ENCODE data around the gene PAIP2.
"Not testable (repeated sequence)": the region's sequence is repeated elsewhere in the genome, so short reads cannot be mapped to it uniquely, and the experiment has no call there.

PAIP2 gene

DNA sequence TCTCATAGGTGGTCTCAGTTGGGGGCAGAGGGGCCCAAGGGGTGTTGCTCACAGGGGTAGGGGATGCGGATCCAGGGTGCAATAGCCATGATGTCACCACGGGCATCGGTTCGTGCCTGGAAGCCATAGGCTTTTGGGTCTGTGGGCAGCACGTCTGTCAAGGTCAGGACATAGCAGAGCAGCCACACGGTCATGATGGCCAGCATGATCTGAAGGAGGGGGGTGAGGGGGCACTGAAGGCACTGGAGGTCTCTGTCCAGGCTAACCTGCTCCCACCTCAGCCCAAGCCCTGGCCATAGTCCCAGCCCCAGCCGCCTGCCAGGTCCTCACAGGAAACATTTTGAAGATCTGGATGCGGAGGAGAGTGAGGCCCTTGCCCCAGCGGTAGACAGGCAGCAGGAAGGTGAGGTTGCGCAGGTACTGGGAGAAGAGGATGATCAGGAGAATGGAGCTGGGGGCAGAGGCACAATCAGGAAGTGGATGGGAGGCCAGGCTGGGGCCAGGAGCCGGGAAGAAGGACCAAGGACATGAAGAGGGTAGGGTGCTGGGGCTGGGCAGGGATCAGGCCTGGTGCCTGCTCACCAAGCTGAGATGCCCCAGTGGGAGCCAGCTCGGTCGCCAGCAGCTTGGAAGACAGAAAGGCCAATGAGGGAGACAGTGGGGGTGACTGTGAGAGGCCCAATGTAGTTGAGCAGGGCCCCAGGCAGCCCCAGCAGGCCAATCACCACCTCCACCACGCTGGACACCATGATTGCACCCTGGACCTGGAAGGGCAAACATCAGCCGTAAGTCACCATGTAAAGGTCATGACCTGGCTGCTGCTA, 38.2 kb downstream of the PAIP2 start:
- DNase-seq = no peak

DNA sequence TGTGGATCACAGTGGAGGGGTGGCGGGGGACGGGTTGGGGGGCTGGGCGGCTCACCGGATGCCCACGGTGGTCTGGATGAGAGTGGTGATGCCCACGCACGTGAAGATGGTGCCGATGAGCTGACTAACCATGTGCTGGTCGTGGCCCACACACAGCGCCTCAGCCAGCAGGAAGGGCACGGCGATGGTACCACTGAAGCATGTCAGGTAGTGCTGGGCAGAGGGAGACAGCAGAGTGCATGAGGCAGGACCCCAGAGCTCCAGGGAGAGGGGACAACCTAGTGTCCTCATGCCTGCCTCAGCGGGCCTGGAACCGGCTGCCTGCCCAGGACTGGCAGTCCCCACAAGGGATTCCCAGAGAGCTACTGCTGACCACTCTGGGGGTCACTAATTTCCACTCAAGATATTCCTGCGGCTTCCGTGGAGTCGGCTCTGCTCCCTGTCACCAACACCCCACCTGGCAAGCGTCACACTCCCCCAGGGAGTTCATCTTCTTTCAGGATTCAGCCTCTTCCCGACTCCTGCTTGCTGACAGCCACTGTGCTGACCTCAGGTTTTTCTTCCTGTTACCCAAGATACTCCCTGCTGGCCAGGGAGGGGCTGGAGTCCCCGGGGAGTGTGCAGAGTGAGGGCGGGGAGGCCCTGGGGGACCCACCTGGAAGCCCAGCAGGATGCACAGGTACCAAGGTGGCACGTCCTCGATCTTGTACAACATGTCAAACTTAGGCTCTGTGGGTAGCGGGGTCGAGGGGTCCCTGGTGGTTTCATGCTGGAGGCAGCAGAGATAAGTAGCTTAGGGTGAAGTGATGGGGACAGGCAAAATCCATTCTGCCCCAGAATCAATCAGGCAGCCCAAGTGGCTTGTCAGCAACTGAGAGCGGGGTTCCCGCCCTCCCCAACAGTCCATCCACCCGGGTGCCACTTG, 40.4 kb downstream of the PAIP2 start:
- no peak for DNase-seq

DNA sequence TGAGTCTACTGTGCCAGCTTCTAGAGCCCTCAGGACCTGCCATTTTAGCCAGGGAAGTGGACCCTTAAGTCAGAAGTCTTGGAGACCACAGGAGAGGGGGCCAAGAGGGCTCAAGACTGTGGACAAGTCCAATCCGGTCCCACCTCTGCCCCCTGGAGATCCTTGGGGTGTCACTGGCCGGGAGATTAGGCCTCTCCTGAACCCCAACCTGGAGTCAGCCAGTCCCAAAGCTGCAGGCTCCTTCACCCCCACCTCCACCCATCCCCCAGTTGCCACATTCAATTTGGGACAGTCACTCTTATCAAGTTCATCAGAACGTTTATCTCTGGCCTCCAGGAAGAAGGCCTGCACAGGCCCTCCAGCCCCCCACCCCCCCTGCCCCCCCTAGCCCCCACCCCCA, 41.2 kb downstream of the PAIP2 start:
- DNase-seq = no peak

DNA sequence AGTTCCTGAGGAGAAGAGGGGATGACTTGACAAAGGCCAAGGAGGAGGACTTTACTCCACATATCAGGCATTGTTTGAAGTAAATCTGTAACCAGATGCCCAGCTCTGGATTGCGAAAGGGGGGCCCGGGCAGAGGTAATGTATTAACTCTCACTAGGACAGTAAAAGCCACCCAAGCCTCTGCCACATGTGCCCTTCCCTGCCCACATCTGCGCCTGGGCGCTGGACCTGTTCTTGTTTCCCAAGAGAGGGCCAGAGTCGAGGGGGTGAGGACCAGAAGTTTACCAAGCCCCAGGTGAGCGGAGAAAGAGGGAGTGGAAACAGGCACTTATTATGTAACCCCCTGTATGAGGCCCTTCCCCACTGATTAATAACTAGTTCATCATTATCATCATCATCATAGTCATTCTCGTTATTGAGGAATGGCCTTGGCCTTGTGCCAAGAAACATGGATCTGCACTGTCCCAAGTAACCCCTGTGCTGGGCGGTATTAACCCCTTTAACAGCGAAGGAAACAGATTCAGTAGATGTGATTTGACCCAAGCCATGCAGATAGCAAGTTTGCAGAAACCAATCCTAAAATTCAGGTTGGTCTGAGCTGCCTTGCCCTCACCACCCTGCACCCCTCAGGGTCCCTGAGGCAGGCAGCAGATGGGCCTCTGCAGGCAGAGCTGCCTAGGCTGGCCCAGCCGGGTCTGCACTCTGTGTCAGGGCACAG, 41.8 kb downstream of the PAIP2 start, which contains the start of gene SLC23A1:
SLC23A1 (minus strand) TSS at position 23 of the 718 bp plus-strand sequence. CDS start 44 bp downstream, outside the sequence.
- no peak for DNase-seq

DNA sequence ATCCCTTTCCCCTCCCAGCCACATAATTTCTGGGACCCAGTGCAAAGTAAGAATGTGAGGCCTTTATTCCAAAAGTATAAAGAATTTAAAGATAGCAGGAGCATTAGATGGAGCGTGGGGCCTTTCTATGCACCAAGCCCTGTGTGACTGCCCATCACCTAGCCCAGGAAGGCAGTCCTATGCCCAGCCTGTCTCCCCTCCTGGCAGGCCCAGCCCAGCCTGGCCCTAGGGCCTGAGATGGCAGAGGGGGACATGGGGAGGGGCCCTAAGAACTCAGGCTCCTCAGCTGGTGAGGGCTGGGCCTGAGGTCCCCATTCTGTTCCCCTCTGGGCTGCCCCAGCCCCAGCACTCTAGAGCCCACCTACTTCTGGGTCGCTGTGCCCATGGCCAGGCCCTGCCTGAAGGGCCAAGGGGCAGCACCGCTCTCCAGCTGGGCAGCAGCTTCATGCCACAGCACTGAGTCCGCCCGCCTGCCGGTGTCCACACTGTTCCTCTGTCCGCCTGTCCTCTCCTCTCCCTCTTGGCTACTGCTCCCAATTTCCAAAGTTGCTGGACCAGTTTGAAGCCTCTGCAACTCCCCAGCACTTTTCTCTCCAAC, 42.4 kb downstream of the PAIP2 start:
- no peak for DNase-seq

DNA sequence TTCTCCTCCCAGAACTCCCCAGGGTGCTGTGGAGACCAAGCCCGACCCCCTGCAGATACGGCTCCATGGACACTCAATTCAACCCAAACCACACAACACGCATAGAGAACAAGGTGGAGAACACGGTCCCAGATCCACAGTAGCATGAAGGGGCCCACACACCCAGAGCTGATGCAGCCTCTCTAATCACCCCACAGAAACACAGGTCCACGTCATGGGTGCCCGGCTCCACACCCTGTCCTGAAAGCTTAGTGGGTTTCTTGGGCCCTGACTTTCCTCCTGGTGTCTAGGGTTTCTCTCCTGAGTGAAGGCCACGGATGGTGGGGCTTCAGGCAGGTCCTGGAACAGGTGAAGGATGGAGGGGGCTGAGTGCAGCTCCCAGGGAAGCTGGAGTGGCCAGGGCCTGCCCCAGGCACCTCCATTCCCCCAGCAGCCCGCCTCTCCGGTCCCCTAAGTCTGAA, 43.0 kb downstream of the PAIP2 start:
- DNase-seq = no peak

DNA sequence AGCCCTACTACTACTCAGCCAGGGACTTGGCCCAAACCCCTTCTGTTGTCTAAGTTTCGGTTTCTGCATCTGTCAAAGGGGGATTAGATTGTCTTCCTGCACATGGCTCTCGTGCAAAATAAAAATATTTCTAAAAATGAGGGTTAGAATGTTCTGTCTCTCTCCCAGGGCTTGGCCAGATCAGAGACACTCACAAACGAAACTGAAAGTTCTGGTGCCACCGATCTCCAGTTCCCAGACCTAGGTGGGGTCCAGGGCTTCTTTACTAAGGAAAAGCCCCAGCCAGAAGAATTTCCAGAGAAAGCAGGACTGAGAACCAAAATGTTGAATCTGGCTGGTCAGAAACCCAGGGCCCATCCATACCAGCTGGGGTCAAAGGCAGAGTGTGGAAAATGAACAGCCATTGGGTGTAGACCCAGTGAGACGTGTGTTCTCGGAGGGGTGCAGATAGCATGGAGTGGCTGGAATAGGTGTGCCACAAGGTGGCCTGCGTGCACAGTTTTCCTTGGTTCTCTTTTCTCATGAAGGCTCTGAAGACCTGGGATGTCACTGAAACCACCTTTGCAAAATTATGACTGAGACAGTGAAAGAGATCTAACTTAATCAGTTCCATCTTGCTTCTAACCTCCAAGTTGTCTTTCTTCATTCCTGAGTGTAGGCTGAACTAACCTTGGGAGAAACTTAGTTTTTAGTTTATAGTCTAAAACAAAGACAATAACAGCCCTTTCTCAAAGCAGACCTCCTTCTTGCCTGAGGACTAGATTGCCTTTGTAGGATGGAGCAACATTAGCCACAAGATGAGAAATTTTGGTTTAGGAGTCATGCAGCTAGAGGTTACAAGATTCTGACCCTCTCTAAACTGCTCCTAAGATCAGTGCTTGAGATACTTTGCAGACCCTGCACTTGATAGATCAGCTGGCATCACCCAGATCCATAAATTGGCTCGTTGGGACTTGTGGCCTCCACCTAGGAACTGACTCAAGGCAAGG, 43.7 kb downstream of the PAIP2 start:
- no peak for DNase-seq

DNA sequence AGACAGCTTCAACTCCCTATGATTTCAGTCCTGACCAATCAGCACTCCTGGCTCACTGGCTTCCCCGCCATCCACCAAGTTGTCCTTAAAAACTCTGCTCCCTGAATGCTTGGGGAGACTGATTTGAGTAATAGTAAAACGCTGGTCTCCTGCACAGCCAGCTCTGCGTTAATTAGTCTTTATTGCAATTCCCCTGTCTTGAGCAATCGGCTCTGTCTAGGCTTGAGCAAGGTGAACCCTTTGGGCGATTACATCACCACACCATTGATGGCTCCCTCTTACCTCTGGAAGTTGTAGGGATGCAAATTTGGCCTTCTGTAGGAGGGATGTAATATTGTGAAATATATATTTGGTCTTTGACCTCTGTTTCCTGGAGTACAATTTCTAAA, 44.4 kb downstream of the PAIP2 start:
- no peak for DNase-seq

DNA sequence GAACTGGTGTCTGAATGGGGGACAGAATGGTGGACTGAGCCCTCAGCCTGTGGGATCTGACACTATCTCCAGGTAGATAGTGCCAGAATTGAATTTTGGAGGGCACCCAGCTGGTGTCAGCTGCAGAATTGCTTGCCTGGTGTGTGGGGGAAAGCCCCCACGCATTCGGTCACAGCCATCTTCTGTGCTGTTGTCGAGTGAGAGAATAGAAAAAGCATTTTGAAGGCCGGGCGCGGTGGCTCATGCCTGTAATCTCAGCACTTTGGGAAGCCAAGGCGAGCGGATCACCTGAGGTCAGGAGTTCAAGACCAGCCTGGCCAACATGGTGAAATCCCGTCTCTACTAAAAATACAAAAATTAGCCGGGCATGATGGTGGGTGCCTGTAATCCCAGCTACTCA, 45.3 kb downstream of the PAIP2 start:
- DNase-seq = not testable (repeated sequence)

DNA sequence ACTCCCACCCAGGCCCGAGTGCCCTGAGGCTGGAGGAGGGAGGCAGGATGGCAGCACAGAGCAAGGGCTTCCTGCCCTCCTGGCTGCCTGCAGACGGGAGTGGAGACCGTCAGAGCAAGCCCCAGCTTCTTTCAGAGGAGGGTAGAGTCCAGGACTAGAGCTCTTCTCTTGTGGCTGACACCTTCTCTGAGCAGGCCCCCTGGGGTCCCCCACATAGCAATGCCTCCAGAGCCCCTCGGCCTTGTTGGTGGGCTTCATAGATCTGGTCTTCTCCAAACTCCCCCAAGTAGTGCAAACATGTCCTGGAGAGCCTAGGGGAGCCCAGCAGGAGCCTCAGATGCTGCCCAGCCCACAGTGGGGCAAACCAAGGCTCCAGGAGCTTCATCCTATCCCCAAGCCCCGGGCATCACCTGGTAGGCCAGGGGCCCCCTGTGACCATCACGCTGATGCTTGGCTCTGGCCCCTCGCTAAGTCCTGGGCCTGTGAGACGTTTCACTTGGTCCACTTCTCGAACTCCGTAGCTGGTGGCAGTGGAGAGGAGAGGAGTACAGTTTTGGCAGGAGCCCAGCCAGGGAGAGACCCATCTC, 46.0 kb downstream of the PAIP2 start:
- DNase-seq = no peak

DNA sequence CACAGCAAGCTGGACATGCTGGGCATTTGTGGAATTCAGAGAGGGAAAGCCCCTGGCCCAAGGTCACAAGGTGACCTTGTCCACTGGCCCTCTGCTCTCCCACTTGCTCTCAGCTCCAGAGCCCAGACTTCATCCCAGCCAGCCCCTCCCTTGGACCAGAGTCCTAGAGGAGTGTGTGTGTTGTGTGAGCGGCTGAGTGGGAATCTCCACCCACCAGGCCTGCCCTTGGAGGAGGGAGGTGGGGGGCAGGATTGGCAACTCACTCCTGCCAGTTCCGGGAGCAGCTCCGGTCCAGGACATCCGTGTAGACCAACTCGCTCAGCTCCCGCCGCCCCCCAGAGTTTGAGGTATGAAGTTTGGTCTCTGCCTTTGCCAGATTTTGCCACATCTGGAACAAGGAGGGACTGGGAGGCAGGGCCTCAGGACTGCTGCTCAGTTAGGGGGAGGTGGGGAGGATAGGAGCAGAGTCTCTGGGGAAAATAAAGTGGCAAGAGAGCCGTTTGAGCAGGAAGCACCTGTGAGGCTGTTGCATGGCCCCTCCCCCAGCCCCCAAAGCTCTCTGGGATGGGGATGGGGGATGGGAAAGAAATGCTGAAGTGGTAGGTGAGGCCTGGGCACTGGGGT, 46.7 kb downstream of the PAIP2 start:
- no peak for DNase-seq

DNA sequence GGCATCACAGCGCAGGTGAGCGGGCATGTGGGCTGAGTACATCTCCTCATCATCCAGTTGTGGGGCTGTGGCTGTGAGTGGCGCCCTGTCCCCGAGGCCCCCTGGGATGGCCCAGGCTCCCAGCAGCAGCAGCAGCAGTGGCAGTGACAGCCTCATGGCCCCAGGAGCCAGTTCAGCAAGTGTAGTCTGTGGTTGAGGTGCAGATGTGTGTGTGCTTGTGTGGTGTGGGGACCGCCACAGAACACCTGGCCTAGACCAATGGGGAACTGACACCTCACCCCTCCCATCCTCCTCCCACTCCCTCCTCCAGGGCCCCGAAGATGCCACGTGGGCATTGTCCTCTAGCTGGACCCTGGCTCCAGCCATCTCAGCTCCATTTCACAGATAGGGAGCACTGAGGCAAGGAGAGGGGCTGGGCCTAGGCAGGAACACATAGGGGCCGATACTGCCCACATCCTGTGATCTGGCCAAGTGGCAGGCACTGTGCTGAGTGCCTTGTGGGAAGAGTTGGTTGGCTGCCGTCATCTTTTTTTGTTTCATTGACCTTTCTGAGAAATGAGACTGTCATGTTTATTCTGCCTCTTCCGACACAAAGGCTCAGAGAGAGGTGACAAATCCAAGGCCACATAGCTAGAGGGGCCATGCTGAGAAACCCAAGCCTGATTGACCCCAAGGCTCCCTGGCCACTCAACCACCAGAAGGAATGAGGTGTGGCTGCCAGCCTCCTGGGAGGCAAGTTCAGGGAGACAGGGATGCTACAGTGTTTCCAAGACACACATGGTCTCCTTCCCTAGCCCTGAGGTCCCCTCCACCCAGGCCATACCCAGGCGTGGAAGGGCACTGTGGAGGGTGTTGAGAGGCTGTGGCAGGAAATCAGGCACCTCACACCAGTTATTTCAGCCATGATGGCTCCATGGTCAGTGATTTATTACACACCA, 48.3 kb downstream of the PAIP2 start, which contains the start of gene MZB1:
MZB1 (minus strand) TSS at position 213 of the 938 bp plus-strand sequence; CDS start at position 156, 57 bp downstream.
- peak; percentile 89 for DNase-seq

DNA sequence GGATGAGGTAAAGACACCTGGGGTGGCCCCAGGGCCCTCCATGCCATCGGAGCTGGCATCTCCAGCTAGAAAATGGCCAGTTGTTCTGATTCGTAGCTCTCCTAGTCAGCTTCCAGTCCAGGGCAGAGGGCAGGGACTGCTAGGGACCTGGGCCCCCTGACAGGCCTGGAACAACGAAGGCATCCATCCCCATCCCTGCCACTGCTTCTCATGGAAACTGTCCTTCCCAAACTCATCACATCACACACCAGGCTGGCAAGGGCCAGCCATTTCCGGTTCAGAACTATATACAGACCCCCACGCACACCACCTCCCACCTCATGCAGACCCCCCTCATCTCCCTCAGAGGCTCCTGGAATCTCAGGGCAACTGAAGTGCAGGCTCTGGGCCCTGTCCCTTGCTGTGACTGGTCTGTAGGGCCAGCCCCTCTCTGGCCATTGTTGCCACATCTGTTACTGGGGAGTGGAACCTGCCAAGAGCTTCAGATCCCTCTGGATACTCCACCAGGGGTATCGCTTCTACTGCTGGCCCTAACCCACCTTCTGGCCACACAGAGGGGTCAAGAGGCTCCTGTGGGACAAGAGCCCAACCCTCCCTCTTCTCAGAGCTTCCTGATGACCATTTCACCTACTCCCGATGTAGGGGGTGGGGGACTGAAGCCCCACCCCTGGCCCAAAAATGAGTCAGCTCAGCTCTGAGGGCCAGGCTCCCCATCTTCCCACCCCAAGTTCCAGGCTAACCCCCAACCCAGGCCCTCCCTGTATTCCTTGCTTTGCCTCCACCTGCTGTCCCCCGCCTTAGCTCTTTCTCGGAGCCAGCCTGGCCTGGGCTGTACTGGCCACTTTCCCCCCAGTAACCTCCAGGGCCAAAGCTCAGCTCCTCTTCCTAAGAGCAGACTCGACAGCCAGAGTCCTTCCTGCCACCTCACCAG, 49.2 kb downstream of the PAIP2 start:
- no peak for DNase-seq

DNA sequence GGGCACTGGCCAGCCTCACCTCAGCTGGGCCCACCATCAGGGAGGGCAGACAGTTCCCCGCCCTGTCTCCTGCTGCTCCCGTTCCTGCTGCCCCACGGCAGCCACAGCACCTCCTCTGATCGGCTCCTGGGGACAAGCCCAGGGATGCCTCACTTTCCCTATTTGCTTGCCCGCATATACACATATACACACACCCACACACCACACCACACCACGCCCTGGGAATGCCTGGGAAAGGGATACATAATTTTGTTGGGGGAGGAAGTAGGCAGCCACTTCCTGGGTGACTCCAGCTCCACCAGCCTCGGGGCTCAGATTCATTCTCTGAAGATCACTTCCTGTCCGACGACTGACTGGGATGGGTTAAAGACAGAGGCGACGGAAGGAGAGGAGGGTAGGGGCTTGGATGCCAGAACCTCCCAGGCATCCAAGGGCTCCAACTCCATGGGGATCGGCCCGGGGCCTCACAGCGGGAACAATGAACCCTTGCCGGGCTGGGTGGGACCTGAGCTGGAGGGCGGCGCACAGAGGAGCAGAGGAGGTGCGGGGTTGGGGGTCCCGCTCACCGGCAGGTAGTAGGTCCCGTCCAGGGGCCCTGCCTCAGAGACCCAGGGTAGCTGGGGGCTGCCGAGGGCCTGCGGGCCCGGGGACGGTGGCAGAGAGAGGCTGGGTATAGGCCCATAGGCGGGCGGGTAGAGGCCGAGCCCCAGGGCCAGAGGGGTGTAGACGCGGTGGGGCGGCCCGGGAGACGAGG, 50.1 kb downstream of the PAIP2 start:
- peak; percentile 73 for DNase-seq

DNA sequence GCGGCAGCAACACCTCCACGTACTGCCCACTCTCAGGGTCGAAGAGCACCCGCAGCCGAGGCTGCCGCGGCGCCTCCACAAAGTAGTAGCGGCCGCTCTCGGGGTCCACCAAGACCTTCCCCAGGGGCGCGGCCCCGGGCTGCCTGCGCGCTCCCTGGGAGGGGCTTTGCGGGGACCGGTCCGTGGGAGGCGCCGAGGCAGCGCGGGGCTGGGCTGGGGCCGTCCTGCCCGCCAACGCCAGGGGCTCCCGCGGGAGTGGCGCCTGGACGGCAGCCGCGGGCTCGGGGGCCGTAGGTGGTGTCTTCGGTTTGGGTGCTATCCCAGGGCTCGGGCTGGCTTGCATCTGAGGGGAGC, 50.6 kb downstream of the PAIP2 start:
- DNase-seq = no peak

DNA sequence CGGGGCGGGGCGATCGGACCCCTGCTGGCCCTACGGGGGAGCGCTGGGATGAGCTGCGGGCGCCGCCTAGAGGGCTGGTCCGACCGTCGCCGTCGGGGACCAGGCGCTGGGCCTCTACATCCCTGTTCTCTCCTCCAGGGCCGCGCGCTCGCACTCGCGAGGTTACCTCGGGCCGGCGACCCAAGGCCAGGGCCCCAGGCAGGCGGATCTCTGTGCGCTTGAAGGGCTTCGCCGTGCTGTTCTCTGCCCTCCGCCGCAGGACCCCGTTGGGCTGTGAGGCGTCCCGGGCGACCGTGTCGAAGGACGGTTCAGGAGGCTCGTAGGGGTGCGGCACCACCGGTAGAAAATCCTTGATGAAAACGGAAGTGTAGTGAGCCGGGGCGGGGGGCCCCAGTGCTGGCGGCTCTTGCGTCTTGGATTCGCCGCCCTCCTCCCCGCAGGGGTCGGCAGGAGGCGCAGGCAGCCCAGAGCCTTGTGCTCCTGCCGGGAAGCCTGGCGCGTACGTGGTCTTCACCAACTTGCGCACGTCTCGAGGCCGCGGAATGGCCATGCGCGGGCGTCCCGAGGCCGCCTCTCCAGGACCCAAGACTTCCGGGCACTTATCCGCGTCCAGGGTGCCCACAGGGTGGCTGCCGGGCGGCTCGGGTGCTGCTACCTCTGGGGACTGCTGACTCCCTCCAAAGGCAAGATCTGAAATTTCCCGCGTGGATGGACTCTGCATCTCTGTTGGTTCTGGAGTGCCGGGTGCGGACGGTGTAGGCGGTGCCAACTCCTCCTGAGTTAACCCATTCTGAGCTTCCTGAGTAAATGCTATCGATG, 51.2 kb downstream of the PAIP2 start:
- DNase-seq = peak; percentile 93
